Endodermal cell (in vitro differentiated cells): Measurements from ENCODE around the gene TRPV5. TPM values are rescaled to one million over a fixed set of nuclear protein-coding genes. Genes with fewer than 3 reads are reported as not detected.

ENCODE experiments used
- DNase-seq: peaks from one replicate; pipeline ENCODE4 v3.0.0-alpha.2; 2017
- H3K27ac ChIP-seq: 2 replicates; pipeline ENCODE4 v1.5.1; 2013; ENCODE audit warnings: mild to moderate bottlenecking, low read depth, low read length, moderate library complexity
- H3K27me3 ChIP-seq: 2 replicates; pipeline ENCODE4 v1.6.1; 2013; ENCODE audit warnings: mild to moderate bottlenecking, low read length, moderate library complexity; ENCODE audit not compliant: insufficient read depth, control insufficient read depth, poor library complexity, severe bottlenecking
- H3K36me3 ChIP-seq: 2 replicates; pipeline ENCODE4 v1.7.0; 2013; ENCODE audit warnings: mild to moderate bottlenecking, low read length, moderate library complexity; ENCODE audit not compliant: control insufficient read depth, insufficient read depth
- H3K4me1 ChIP-seq: one replicate; pipeline ENCODE4 v1.7.0; 2013; ENCODE audit warnings: low read length; ENCODE audit not compliant: control insufficient read depth, insufficient read depth
- H3K4me3 ChIP-seq: 2 replicates; pipeline ENCODE4 v1.5.1; 2013; ENCODE audit warnings: mild to moderate bottlenecking, low read length, moderate library complexity
- H3K9ac ChIP-seq: 2 replicates; pipeline ENCODE4 v1.6.1; 2013; ENCODE audit warnings: mild to moderate bottlenecking, low read length, moderate library complexity; ENCODE audit not compliant: poor library complexity, severe bottlenecking; ENCODE audit errors: extremely low read depth
- H3K9me3 ChIP-seq: 2 replicates; pipeline ENCODE4 v1.6.1; 2013; ENCODE audit warnings: mild to moderate bottlenecking, low read length, moderate library complexity; ENCODE audit not compliant: control insufficient read depth
- H3K27ac Mint-ChIP-seq: 2 replicates; pipeline ENCODE4 v1.8.0; 2020; ENCODE audit warnings: mixed read lengths
- H3K27me3 Mint-ChIP-seq: 2 replicates; pipeline ENCODE4 v1.8.0; 2021; ENCODE audit warnings: mild to moderate bottlenecking, mixed read lengths; ENCODE audit not compliant: insufficient read depth
- H3K36me3 Mint-ChIP-seq: 2 replicates; pipeline ENCODE4 v1.8.0; 2020; ENCODE audit warnings: low read depth, mixed read lengths
- H3K4me1 Mint-ChIP-seq: 2 replicates; pipeline ENCODE4 v1.8.0; 2020; ENCODE audit warnings: mixed read lengths
- H3K4me3 Mint-ChIP-seq: 2 replicates; pipeline ENCODE4 v1.8.0; 2020; ENCODE audit warnings: mild to moderate bottlenecking, moderate library complexity, mixed read lengths
- H3K9me3 Mint-ChIP-seq: 2 replicates; pipeline ENCODE4 v1.8.0; 2020; ENCODE audit warnings: mild to moderate bottlenecking, mixed read lengths
- WGBS, 2 experiments: methylation state at CpG; one replicate each; pipeline versions ENCODE4 v1.1.5 to v1.1.7; 2013; ENCODE audit warnings: missing lambda C conversion rate in 2 of 2, mixed read lengths in 1 of 2; ENCODE audit not compliant: insufficient coverage in 1 of 2, insufficient read length in 1 of 2; 5-methylcytosine and 5-hydroxymethylcytosine counted together
- total RNA-seq, 2 donors: library from RNA; stranded (reverse); fragmentation: NEBNext Ultra II Directional in 1 of 2; extraction: Animal tissue kit (Norgen Biotek cat#: 25700) in 1 of 2; gene quantifications; 2 replicates in 1 of 2; 3 replicates in 1 of 2; pipeline ENCODE4 v1.2.1, GENCODE V29; 2021
- TF ChIP-seq, protein P1 (sequence below): fragments of 200-600 bp; sonication (generic); conservative IDR thresholded peaks from 2 replicates; pipeline ENCODE4 v1.5.0; 2021; ENCODE audit warnings: antibody characterized with exemption, mild to moderate bottlenecking

The TRPV5 gene
- total RNA-seq, 2 donors from 2014 or later: 0.15 to 0.22 TPM

DNA sequence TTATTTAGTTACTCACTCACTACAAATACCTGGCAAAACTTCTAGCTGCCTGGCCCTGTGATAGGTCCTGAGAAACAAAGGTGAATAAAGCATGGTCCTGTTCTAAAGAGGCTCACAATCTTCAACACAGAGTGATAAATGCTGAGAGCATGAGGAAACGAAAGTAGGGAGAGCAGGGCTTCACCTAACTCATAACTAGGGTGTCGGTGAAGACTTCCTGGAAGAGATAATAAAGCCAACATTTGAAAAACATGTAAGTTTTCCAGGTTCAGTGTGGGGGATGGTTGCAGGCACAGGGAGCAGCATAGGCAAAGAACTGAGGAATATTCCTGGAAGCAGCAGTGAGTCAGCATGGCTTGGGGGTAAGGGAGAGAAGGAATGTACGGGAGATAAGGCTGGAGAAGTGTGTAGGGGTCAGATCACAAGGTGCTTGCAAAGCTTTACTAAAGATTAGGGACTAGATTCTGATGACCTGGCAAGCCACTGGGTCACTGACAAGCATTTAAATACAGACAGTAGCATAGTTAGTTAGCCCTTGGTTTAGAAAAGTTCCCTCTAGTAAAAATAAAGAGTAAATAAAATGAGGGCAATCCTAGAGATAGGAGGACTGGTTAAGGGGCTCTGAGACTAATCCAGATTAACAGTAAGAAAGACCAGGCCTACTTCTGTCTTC, 23.5 kb upstream of the TRPV5 start:
- Mint-ChIP-seq H3K4me3 (peak overlapping the region; percentile 19), H3K27me3 (peaks cover 2% of the 10 kb centered on the region), H3K27ac (peak overlapping the region; percentile 90), H3K4me1 (peaks cover 65% of the 10 kb centered on the region), H3K9me3 (peaks cover 23% of the 10 kb centered on the region), H3K36me3 (peaks cover 72% of the 10 kb centered on the region)
- peak overlapping the region; percentile 33 for H3K4me3 ChIP-seq
- WGBS, 2 experiments: 67 to 75% methylated on average over 3 of the region's 3 CpGs
- H3K4me1 ChIP-seq: peaks cover 12% of the 10 kb centered on the region
- no peaks in the 10 kb centered on the region for H3K27me3 ChIP-seq
- H3K36me3 ChIP-seq: peaks cover 18% of the 10 kb centered on the region
- peaks cover 18% of the 10 kb centered on the region for H3K9me3 ChIP-seq
- TF ChIP-seq, protein P1, sequence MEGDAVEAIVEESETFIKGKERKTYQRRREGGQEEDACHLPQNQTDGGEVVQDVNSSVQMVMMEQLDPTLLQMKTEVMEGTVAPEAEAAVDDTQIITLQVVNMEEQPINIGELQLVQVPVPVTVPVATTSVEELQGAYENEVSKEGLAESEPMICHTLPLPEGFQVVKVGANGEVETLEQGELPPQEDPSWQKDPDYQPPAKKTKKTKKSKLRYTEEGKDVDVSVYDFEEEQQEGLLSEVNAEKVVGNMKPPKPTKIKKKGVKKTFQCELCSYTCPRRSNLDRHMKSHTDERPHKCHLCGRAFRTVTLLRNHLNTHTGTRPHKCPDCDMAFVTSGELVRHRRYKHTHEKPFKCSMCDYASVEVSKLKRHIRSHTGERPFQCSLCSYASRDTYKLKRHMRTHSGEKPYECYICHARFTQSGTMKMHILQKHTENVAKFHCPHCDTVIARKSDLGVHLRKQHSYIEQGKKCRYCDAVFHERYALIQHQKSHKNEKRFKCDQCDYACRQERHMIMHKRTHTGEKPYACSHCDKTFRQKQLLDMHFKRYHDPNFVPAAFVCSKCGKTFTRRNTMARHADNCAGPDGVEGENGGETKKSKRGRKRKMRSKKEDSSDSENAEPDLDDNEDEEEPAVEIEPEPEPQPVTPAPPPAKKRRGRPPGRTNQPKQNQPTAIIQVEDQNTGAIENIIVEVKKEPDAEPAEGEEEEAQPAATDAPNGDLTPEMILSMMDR: no peak
- H3K27ac ChIP-seq: no peak overlapping the region
- DNase-seq: peak; percentile 63
- peak overlapping the region; percentile 14 for H3K9ac ChIP-seq

DNA sequence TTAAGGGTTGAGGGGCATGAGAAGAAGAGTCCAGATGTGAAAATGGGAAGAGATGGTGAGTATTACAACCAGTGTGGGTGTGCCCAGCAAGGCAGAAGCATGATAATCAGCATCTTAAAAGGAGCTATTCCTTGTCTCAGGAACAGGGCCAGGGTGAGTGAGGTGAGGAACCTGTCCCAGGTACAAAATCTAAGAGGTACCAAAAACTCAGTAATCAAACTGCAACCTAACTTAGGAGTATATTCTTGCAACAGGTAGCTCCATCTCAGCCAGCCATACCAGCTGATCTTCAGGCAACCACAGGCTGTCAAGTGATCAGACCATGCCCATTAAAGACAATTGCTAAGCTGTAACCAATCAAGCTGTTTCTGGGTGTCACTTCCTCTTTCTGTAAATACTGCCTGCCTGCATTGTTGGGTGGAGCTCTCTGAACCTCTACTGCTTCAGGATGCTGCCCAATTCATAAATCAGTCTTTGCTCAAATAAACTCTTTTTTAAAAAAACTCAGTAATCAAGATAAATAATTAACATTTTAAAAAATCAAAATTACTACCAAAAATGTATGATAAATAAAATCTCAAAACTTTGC, 21.2 kb upstream of the TRPV5 start:
- DNase-seq: no peak
- no peak overlapping the region for H3K27ac Mint-ChIP-seq
- H3K9me3 ChIP-seq: peaks cover 18% of the 10 kb centered on the region
- no peak overlapping the region for H3K4me3 Mint-ChIP-seq
- H3K27me3 ChIP-seq: no peaks in the 10 kb centered on the region
- H3K36me3 Mint-ChIP-seq: peaks cover 78% of the 10 kb centered on the region
- no peak overlapping the region for H3K4me3 ChIP-seq
- H3K27me3 Mint-ChIP-seq: peaks cover 2% of the 10 kb centered on the region
- H3K4me1 ChIP-seq: peaks cover 12% of the 10 kb centered on the region
- H3K36me3 ChIP-seq: peaks cover 18% of the 10 kb centered on the region
- peaks cover 55% of the 10 kb centered on the region for H3K4me1 Mint-ChIP-seq
- H3K9ac ChIP-seq: no peak overlapping the region
- no peak overlapping the region for H3K27ac ChIP-seq
- TF ChIP-seq, protein P1: no peak
- peaks cover 23% of the 10 kb centered on the region for H3K9me3 Mint-ChIP-seq

DNA sequence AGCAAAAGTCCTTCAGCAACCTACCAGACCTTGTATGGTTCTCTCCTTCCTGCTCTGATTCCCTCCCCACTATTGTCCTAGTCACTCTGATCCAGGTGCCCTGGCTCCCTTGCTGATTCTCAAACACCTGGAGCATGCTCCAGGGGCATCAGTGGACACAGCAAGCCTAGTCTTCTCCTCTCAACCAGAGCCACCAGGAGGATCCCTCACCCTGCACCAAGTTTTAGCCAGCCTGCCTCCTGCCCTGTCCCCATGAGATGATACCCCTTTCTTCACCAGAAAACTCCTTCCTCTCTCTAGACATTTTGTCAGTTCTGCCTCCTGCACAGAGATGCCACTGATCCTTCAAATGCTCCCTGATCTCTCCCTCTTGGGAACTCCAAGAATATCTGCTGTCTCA, 16.7 kb upstream of the TRPV5 start:
- DNase-seq: no peak
- Histone ChIP-seq H3K4me3 (no peak overlapping the region), H3K27ac (no peak overlapping the region), H3K9me3 (peaks cover 11% of the 10 kb centered on the region), H3K27me3 (no peaks in the 10 kb centered on the region), H3K4me1 (no peaks in the 10 kb centered on the region), H3K9ac (no peak overlapping the region), H3K36me3 (peaks cover 18% of the 10 kb centered on the region)
- peaks cover 20% of the 10 kb centered on the region for H3K4me1 Mint-ChIP-seq
- H3K27ac Mint-ChIP-seq: no peak overlapping the region
- TF ChIP-seq, protein P1: no peak
- H3K27me3 Mint-ChIP-seq: peaks cover 2% of the 10 kb centered on the region
- H3K4me3 Mint-ChIP-seq: no peak overlapping the region
- H3K9me3 Mint-ChIP-seq: peaks cover 12% of the 10 kb centered on the region
- peaks cover 88% of the 10 kb centered on the region for H3K36me3 Mint-ChIP-seq
